CD4-positive, alpha-beta memory T cell (primary cell): Measurements from ENCODE around the gene PRSS36. TPM values are rescaled to one million over a fixed set of nuclear protein-coding genes. Genes with fewer than 3 reads are reported as not detected.

Experiments
- CTCF ChIA-PET: fragments of 350-600 bp; sonication (Branson Sonifier 250); formaldehyde crosslinking; loops from one replicate; lab custom pipeline; 2021; ENCODE audit warnings: inconsistent platforms; ENCODE audit not compliant: partially characterized antibody; lab: Charles Lee
- POLR2A ChIA-PET: fragments of 350-600 bp; sonication (Branson Sonifier 250); formaldehyde crosslinking; loops from one replicate; lab custom pipeline; 2021; ENCODE audit not compliant: partially characterized antibody; lab: Charles Lee
- DNase-seq, 5 donors: peaks; one replicate each; pipeline versions ENCODE4 v3.0.0 to v3.0.0-alpha.2; 2020 to 2022; ENCODE audit warnings: mixed read lengths in 1 of 5
- H3K27ac ChIP-seq: one replicate; pipeline ENCODE4 v1.7.0; 2013; ENCODE audit warnings: low read depth, low read length
- H3K27me3 ChIP-seq: 2 replicates; pipeline ENCODE4 v1.7.0; 2013; ENCODE audit warnings: mild to moderate bottlenecking, low read length, moderate library complexity; ENCODE audit not compliant: insufficient read depth
- H3K36me3 ChIP-seq: 2 replicates; pipeline ENCODE4 v1.7.0; 2013; ENCODE audit warnings: mild to moderate bottlenecking, low read length, moderate library complexity; ENCODE audit not compliant: insufficient read depth
- H3K4me1 ChIP-seq: 2 replicates; pipeline ENCODE4 v1.7.0; 2013; ENCODE audit warnings: mild to moderate bottlenecking, low read length, moderate library complexity; ENCODE audit not compliant: insufficient read depth
- H3K4me3 ChIP-seq, 2 donors: one replicate each; pipeline ENCODE4 v1.7.0; 2013; ENCODE audit warnings: low read length in 2 of 2, mild to moderate bottlenecking in 1 of 2
- H3K9me3 ChIP-seq, 2 donors: one replicate each; pipeline ENCODE4 v1.7.0; 2013; ENCODE audit warnings: low read length in 2 of 2, control low read depth in 1 of 2; ENCODE audit not compliant: control insufficient read depth in 1 of 2
- H3K27ac Mint-ChIP-seq, 7 donors: one replicate each; pipeline ENCODE4 v1.8.0; 2020 to 2021; ENCODE audit warnings: mixed read lengths in 7 of 7, mild to moderate bottlenecking in 6 of 7, inconsistent platforms in 3 of 7, moderate library complexity in 3 of 7
- H3K27me3 Mint-ChIP-seq, 2 donors: one replicate each; pipeline ENCODE4 v1.8.0; 2020 to 2021; ENCODE audit warnings: mixed read lengths in 2 of 2
- H3K36me3 Mint-ChIP-seq, 2 donors: one replicate each; pipeline ENCODE4 v1.8.0; 2020 to 2021; ENCODE audit warnings: mixed read lengths in 2 of 2, inconsistent platforms in 1 of 2, mild to moderate bottlenecking in 1 of 2
- H3K4me1 Mint-ChIP-seq, 4 donors: one replicate each; pipeline ENCODE4 v1.8.0; 2020 to 2021; ENCODE audit warnings: mixed read lengths in 4 of 4, mild to moderate bottlenecking in 1 of 4
- H3K4me3 Mint-ChIP-seq, 8 donors: one replicate each; pipeline ENCODE4 v1.8.0; 2020 to 2021; ENCODE audit warnings: mixed read lengths in 8 of 8, mild to moderate bottlenecking in 7 of 8, moderate library complexity in 6 of 8, inconsistent platforms in 3 of 8
- H3K9me3 Mint-ChIP-seq, 8 donors: one replicate each; pipeline ENCODE4 v1.8.0; 2020 to 2021; ENCODE audit warnings: mixed read lengths in 8 of 8, mild to moderate bottlenecking in 5 of 8, inconsistent platforms in 3 of 8, moderate library complexity in 1 of 8
- intact Hi-C: fragments of 100-400 bp; cut with micrococcal nuclease; formaldehyde crosslinking; loops from one replicate; pipeline ENCODE4 v1.15.1; 2023
- polyA plus RNA-seq, 2 donors: library from polyadenylated mRNA; unstranded; fragments of 300-500 nt; fragmentation: Illumina TruSeq; gene quantifications; one replicate each; pipeline ENCODE4 v1.2.3, GENCODE V29; 2021
- total RNA-seq, 2 experiments: library from RNA; stranded (reverse); gene quantifications; one replicate each; pipeline ENCODE4 v1.2.3, GENCODE V29; 2021

PRSS36 gene
- total and polyA plus RNA-seq, 4 experiments from 2014 or later = 0.33 to 0.94 (median 0.57) TPM

GRCh38 chr16:31183432-31184428, 33.9 kb upstream of the PRSS36 start:
- H3K4me3 Mint-ChIP-seq = peak overlapping the region; percentile 46 to 99 (median 98)
- Histone ChIP-seq H3K36me3 (peaks cover 67% of the 10 kb centered on the region), H3K4me3 (no peak overlapping the region), H3K27me3 (no peaks in the 10 kb centered on the region), H3K4me1 (peaks cover 71% of the 10 kb centered on the region), H3K9me3 (no peaks in the 10 kb centered on the region), H3K27ac (peak overlapping the region; percentile 23)
- intact Hi-C loops = no loop called here
- DNase-seq = no peak
- peaks cover 52 to 95% (median 70%) of the 10 kb centered on the region in 4 donors for H3K4me1 Mint-ChIP-seq
- POLR2A ChIA-PET = interaction anchor here (0.7 to 2.6 kb wide), 11 partner anchors 9 to 110 kb away, joined by 3 to 19 read pairs (median 4); partner anchors contain the start of genes KAT8, PYCARD, ZNF646 and ZNF668
- H3K36me3 Mint-ChIP-seq = peaks cover 69 to 90% of the 10 kb centered on the region in 2 donors
- CTCF ChIA-PET = interaction anchor here (1.4 to 2.5 kb wide), 2 partner anchors 18 to 41 kb away, joined by 3 to 11 read pairs; partner anchors contain the start of gene PYCARD
- H3K9me3 Mint-ChIP-seq = peaks cover 0 to 19% (median 0%) of the 10 kb centered on the region in 8 donors
- H3K27ac Mint-ChIP-seq = peak overlapping the region; percentile 47 to 99 (median 70)
- no peaks in the 10 kb centered on the region for H3K27me3 Mint-ChIP-seq

- Histone ChIP-seq H3K4me3 (peak overlapping the region; percentile 5 to 96), H3K4me1 (peaks cover 76% of the 10 kb centered on the region), H3K36me3 (peaks cover 53% of the 10 kb centered on the region), H3K27me3 (no peaks in the 10 kb centered on the region), H3K9me3 (no peaks in the 10 kb centered on the region), H3K27ac (peak overlapping the region; percentile 89)
- peaks cover 0 to 16% (median 0%) of the 10 kb centered on the region in 8 donors for H3K9me3 Mint-ChIP-seq
- H3K36me3 Mint-ChIP-seq = peaks cover 57 to 77% of the 10 kb centered on the region in 2 donors
- H3K4me1 Mint-ChIP-seq = peaks cover 56 to 94% (median 68%) of the 10 kb centered on the region in 4 donors
- H3K4me3 Mint-ChIP-seq = peak overlapping the region; percentile 97 to 99 (median 98)
- no peaks in the 10 kb centered on the region for H3K27me3 Mint-ChIP-seq
- intact Hi-C loops = no loop called here
- H3K27ac Mint-ChIP-seq = peak overlapping the region; percentile 38 to 99 (median 75)
- ChIA-PET POLR2A (interaction anchor here (1.4 to 2.6 kb wide), 8 partner anchors 8 to 65 kb away, joined by 3 to 16 read pairs (median 7); partner anchors contain the start of genes KAT8 and PYCARD), CTCF (interaction anchor here (0.7 to 2.5 kb wide), 2 partner anchors 19 to 40 kb away, joined by 3 to 11 read pairs; partner anchors contain the start of gene PYCARD)
- no peak for DNase-seq
These were observed 32.5 kb upstream of the PRSS36 start for GRCh38 chr16:31182391-31182790.

- H3K27me3 ChIP-seq = no peaks in the 10 kb centered on the region
- H3K9me3 ChIP-seq = no peaks in the 10 kb centered on the region
- Mint-ChIP-seq H3K36me3 (peaks cover 46 to 66% of the 10 kb centered on the region in 2 donors), H3K4me1 (peaks cover 51 to 90% (median 66%) of the 10 kb centered on the region in 4 donors), H3K27me3 (no peaks in the 10 kb centered on the region), H3K4me3 (peak overlapping the region; percentile 97 to 99 (median 98)), H3K27ac (peak overlapping the region; percentile 93 to 100 (median 99)), H3K9me3 (peaks cover 0 to 14% (median 0%) of the 10 kb centered on the region in 8 donors)
- CTCF ChIA-PET = interaction anchor here (1.2 to 1.8 kb wide), 2 partner anchors 20 to 39 kb away, joined by 3 to 12 read pairs; no protein-coding TSS in a partner anchor
- peak in 2 of 5 donors; percentile 25 to 57 for DNase-seq
- peaks cover 42% of the 10 kb centered on the region for H3K36me3 ChIP-seq
- POLR2A ChIA-PET = interaction anchor here (0.7 to 6.1 kb wide), 34 partner anchors 9 to 696 kb away, joined by 3 to 195 read pairs (median 6); partner anchors contain the start of genes ARMC5, FBRS, KAT8 and ORAI3
- intact Hi-C loops = no loop called here
- H3K4me3 ChIP-seq = peak overlapping the region; percentile 96 to 97
- peak overlapping the region; percentile 89 for H3K27ac ChIP-seq
- peaks cover 78% of the 10 kb centered on the region for H3K4me1 ChIP-seq
These were observed 31.4 kb upstream of the PRSS36 start for GRCh38 chr16:31181102-31181830.

GRCh38 chr16:31179747-31180459, 30.0 kb upstream of the PRSS36 start, which contains the start of gene FUS:
FUS (plus strand) TSS chr16:31180139; CDS start chr16:31180215, 76 bp downstream.
- H3K27me3 ChIP-seq = no peaks in the 10 kb centered on the region
- H3K27ac ChIP-seq = peak within 1 kb of the TSS; percentile 89
- peaks cover 66% of the 10 kb centered on the region for H3K4me1 ChIP-seq
- H3K4me3 ChIP-seq = peak within 1 kb of the TSS; percentile 96 to 97
- POLR2A ChIA-PET = interaction anchor here (0.5 to 6.1 kb wide), 50 partner anchors 9 to 698 kb away, joined by 3 to 195 read pairs (median 4); partner anchors contain the start of genes ARMC5, FBRS, KAT8 and ORAI3
- peaks cover 41 to 77% (median 54%) of the 10 kb centered on the region in 4 donors for H3K4me1 Mint-ChIP-seq
- CTCF ChIA-PET = interaction anchor here (1.2 to 1.8 kb wide), 2 partner anchors 19 to 37 kb away, joined by 3 to 12 read pairs; no protein-coding TSS in a partner anchor
- peak; percentile 89 to 95 (median 94) for DNase-seq
- H3K9me3 Mint-ChIP-seq = peaks cover 0 to 14% (median 0%) of the 10 kb centered on the region in 8 donors
- intact Hi-C loops = loop anchor here (1.0 to 5.0 kb wide), 6 partner anchors 23 to 147 kb away; partner anchors contain the start of genes KAT8, PYCARD, STX4 and VKORC1
- H3K27me3 Mint-ChIP-seq = no peaks in the 10 kb centered on the region
- no peaks in the 10 kb centered on the region for H3K9me3 ChIP-seq
- H3K36me3 Mint-ChIP-seq = peaks cover 32 to 52% of the 10 kb centered on the region in 2 donors
- H3K36me3 ChIP-seq = peaks cover 28% of the 10 kb centered on the region
- H3K27ac Mint-ChIP-seq = peak within 1 kb of the TSS; percentile 95 to 100 (median 99)
- H3K4me3 Mint-ChIP-seq = peak within 1 kb of the TSS; percentile 97 to 99 (median 98)

- DNase-seq = peak in 1 of 5 donors; percentile 43
- peak overlapping the region; percentile 42 to 96 for H3K4me3 ChIP-seq
- Mint-ChIP-seq H3K27me3 (no peaks in the 10 kb centered on the region), H3K36me3 (peaks cover 28 to 47% of the 10 kb centered on the region in 2 donors), H3K4me3 (peak overlapping the region; percentile 97 to 99 (median 98)), H3K9me3 (peaks cover 0 to 14% (median 0%) of the 10 kb centered on the region in 8 donors), H3K27ac (peak overlapping the region; percentile 88 to 100 (median 99)), H3K4me1 (peaks cover 38 to 72% (median 50%) of the 10 kb centered on the region in 4 donors)
- H3K4me1 ChIP-seq = peaks cover 62% of the 10 kb centered on the region
- no peaks in the 10 kb centered on the region for H3K27me3 ChIP-seq
- CTCF ChIA-PET = interaction anchor here (0.6 to 2.5 kb wide), 3 partner anchors 37 to 230 kb away, joined by 3 to 32 read pairs (median 12); no protein-coding TSS in a partner anchor
- peak overlapping the region; percentile 89 for H3K27ac ChIP-seq
- POLR2A ChIA-PET = interaction anchor here (0.5 to 6.1 kb wide), 39 partner anchors 8 to 694 kb away, joined by 3 to 195 read pairs (median 5); partner anchors contain the start of genes ARMC5, FBRS, KAT8 and PYCARD
- H3K36me3 ChIP-seq = peaks cover 24% of the 10 kb centered on the region
- H3K9me3 ChIP-seq = no peaks in the 10 kb centered on the region
- intact Hi-C loops = loop anchor here (1.0 to 5.0 kb wide), 4 partner anchors 24 to 146 kb away; partner anchors contain the start of genes KAT8, PYCARD, STX4 and VKORC1
These were observed 29.4 kb upstream of the PRSS36 start for GRCh38 chr16:31179219-31179746.
